T-helper 9 cell (primary cell): ENCODE measurements around the gene SLAMF9.
"Not testable (repeated sequence)": the region's sequence is repeated elsewhere in the genome, so short reads cannot be mapped to it uniquely, and the experiment has no call there.

ENCODE experiments used
- DNase-seq: peaks from one replicate; pipeline ENCODE4 v3.0.0-alpha.2; 2020

Gene SLAMF9

GRCh38 chr1:159920202-159920601 is 33.8 kb downstream of the SLAMF9 start:
- DNase-seq, result no peak

GRCh38 chr1:159919236-159919865 is 34.7 kb downstream of the SLAMF9 start:
- DNase-seq, result no peak

GRCh38 chr1:159918352-159919200 is 35.5 kb downstream of the SLAMF9 start:
- no peak for DNase-seq

GRCh38 chr1:159917533-159918351 is 36.3 kb downstream of the SLAMF9 start:
- no peak for DNase-seq

- DNase-seq, result no peak
Observed at GRCh38 chr1:159916242-159917051, 37.6 kb downstream of the SLAMF9 start.

- DNase-seq, result no peak
Observed at GRCh38 chr1:159915571-159916241, 38.3 kb downstream of the SLAMF9 start.

GRCh38 chr1:159914252-159915018 is 39.6 kb downstream of the SLAMF9 start:
- DNase-seq, result no peak

- no peak for DNase-seq
Observed at GRCh38 chr1:159913451-159914192, 40.4 kb downstream of the SLAMF9 start.

GRCh38 chr1:159911326-159912070 is 42.5 kb downstream of the SLAMF9 start:
- DNase-seq, result no peak

- DNase-seq, result no peak
Observed at GRCh38 chr1:159908031-159908940, 45.8 kb downstream of the SLAMF9 start.

GRCh38 chr1:159906960-159907359 is 47.1 kb downstream of the SLAMF9 start:
- DNase-seq, result no peak

GRCh38 chr1:159904036-159904435 is 50.0 kb downstream of the SLAMF9 start:
- not testable (repeated sequence) for DNase-seq

GRCh38 chr1:159902541-159902940 is 51.5 kb downstream of the SLAMF9 start:
- no peak for DNase-seq
